Endothelial cell (in vitro differentiated cells): Measurements from ENCODE around the gene GDF15. TPM values are rescaled to one million over a fixed set of nuclear protein-coding genes. Genes with fewer than 3 reads are reported as not detected.
A peak's percentile ranks its signal among the peaks of the same experiment; 100 is the strongest.

Experiments
- DNase-seq: peaks from one replicate; pipeline ENCODE4 v3.0.0; 2021; ENCODE audit warnings: low spot score
- H3K27ac Mint-ChIP-seq: one replicate; pipeline ENCODE4 v1.8.0; 2021; ENCODE audit warnings: mixed read lengths, inconsistent platforms; ENCODE audit not compliant: unreplicated experiment
- H3K27me3 Mint-ChIP-seq: one replicate; pipeline ENCODE4 v1.8.0; 2021; ENCODE audit warnings: mild to moderate bottlenecking, moderate library complexity, mixed read lengths, inconsistent platforms; ENCODE audit not compliant: unreplicated experiment
- H3K36me3 Mint-ChIP-seq: one replicate; pipeline ENCODE4 v1.8.0; 2021; ENCODE audit warnings: mild to moderate bottlenecking, low read depth, mixed read lengths, inconsistent platforms; ENCODE audit not compliant: unreplicated experiment
- H3K4me1 Mint-ChIP-seq: one replicate; pipeline ENCODE4 v1.8.0; 2021; ENCODE audit warnings: mild to moderate bottlenecking, mixed read lengths, inconsistent platforms; ENCODE audit not compliant: unreplicated experiment
- H3K4me3 Mint-ChIP-seq: one replicate; pipeline ENCODE4 v1.8.0; 2021; ENCODE audit warnings: mild to moderate bottlenecking, mixed read lengths, inconsistent platforms; ENCODE audit not compliant: unreplicated experiment
- H3K9me3 Mint-ChIP-seq: one replicate; pipeline ENCODE4 v1.8.0; 2021; ENCODE audit warnings: mixed read lengths, inconsistent platforms; ENCODE audit not compliant: unreplicated experiment
- total RNA-seq: library from RNA; stranded (reverse); fragmentation: NEBNext Ultra II Directional; extraction: Animal tissue kit (Norgen Biotek cat#: 25700); gene quantifications from one replicate; pipeline ENCODE4 v1.2.1, GENCODE V29; 2021; ENCODE audit not compliant: unreplicated experiment
- TF ChIP-seq, protein P1 (sequence below): fragments of 200-600 bp; sonication (generic); IDR thresholded peaks from one replicate; pipeline ENCODE4 v1.5.0; 2021; ENCODE audit warnings: antibody characterized with exemption; ENCODE audit not compliant: unreplicated experiment

GDF15 gene
- total RNA-seq, 1 donor from 2014 or later, result 1.3 TPM

DNA sequence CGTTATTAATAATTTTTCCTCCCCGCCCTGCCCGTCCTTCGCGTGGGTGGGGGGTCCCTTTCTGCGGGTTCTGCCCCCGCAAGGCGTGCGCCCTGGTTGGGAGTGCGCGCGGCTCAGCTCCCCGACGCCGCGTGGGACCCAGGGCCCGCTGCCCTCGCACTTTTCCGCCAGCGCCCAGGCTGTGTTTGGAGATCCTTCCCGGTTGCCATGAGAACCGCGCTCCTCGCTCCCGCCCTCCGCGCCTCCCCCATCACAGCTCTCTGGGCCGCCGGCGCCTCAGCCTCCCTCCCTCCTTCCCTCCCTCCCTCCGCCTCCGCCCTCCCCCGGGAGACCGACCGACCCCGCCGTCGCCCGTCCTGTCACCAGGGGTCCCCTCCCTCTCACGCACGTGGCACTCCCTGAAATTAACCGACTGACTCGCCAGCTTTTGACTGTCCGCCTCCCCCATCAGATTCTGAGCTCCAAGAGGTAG is 30.9 kb downstream of the GDF15 start:
- Mint-ChIP-seq H3K4me1 (peaks cover 14% of the 10 kb centered on the region), H3K36me3 (no peaks in the 10 kb centered on the region), H3K27ac (peak overlapping the region; percentile 94), H3K27me3 (peaks cover 23% of the 10 kb centered on the region), H3K9me3 (no peaks in the 10 kb centered on the region), H3K4me3 (peak overlapping the region; percentile 78)
- TF ChIP-seq, protein P1, sequence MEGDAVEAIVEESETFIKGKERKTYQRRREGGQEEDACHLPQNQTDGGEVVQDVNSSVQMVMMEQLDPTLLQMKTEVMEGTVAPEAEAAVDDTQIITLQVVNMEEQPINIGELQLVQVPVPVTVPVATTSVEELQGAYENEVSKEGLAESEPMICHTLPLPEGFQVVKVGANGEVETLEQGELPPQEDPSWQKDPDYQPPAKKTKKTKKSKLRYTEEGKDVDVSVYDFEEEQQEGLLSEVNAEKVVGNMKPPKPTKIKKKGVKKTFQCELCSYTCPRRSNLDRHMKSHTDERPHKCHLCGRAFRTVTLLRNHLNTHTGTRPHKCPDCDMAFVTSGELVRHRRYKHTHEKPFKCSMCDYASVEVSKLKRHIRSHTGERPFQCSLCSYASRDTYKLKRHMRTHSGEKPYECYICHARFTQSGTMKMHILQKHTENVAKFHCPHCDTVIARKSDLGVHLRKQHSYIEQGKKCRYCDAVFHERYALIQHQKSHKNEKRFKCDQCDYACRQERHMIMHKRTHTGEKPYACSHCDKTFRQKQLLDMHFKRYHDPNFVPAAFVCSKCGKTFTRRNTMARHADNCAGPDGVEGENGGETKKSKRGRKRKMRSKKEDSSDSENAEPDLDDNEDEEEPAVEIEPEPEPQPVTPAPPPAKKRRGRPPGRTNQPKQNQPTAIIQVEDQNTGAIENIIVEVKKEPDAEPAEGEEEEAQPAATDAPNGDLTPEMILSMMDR, result no peak
- peak; percentile 90 for DNase-seq

- Mint-ChIP-seq H3K9me3 (no peaks in the 10 kb centered on the region), H3K4me3 (peak overlapping the region; percentile 78), H3K27me3 (peaks cover 27% of the 10 kb centered on the region), H3K4me1 (peaks cover 14% of the 10 kb centered on the region), H3K36me3 (no peaks in the 10 kb centered on the region), H3K27ac (peak overlapping the region; percentile 94)
- TF ChIP-seq, protein P1, result no peak
- peak; percentile 92 for DNase-seq
Observed at GRCh38 chr19:18417250-18418028, 31.5 kb downstream of the GDF15 start.

GRCh38 chr19:18418029-18418482 is 32.1 kb downstream of the GDF15 start:
- peak overlapping the region; percentile 83 for H3K4me3 Mint-ChIP-seq
- TF ChIP-seq, protein P1, result no peak
- H3K9me3 Mint-ChIP-seq, result no peaks in the 10 kb centered on the region
- H3K27ac Mint-ChIP-seq, result peak overlapping the region; percentile 61
- DNase-seq, result no peak
- no peaks in the 10 kb centered on the region for H3K36me3 Mint-ChIP-seq
- peaks cover 14% of the 10 kb centered on the region for H3K4me1 Mint-ChIP-seq
- H3K27me3 Mint-ChIP-seq, result peaks cover 29% of the 10 kb centered on the region

- H3K36me3 Mint-ChIP-seq, result no peaks in the 10 kb centered on the region
- H3K27me3 Mint-ChIP-seq, result peaks cover 29% of the 10 kb centered on the region
- TF ChIP-seq, protein P1, result no peak
- no peak for DNase-seq
- H3K27ac Mint-ChIP-seq, result peak overlapping the region; percentile 57
- peaks cover 14% of the 10 kb centered on the region for H3K4me1 Mint-ChIP-seq
- peak overlapping the region; percentile 83 for H3K4me3 Mint-ChIP-seq
- no peaks in the 10 kb centered on the region for H3K9me3 Mint-ChIP-seq
Observed at GRCh38 chr19:18418483-18419194, 32.7 kb downstream of the GDF15 start.
